ENCODE data around the gene CX3CR1. TPM values are rescaled to one million over a fixed set of nuclear protein-coding genes. Genes with fewer than 3 reads are reported as not detected.

Gene CX3CR1
- total and polyA plus RNA-seq, 10 of the 15 experiments (the other 5 are each of a cell fraction or from before 2014, with no cell fraction given): 0.05 to 0.53 (median 0.15) TPM

GRCh38 chr3:39327746-39328349 lies 48.0 kb upstream of the CX3CR1 start (continued):
- peak in 1 of 2 experiments; percentile 63; a peak in 2 of 4 replicates for TF ChIP-seq EP300 (IDR thresholded peaks at IDR 0.05; ENCODE audit: borderline replicate concordance in 1 of 2, control insufficient read depth in 1 of 2, low read depth in 2 of 2, low read length in 2 of 2)
- peak; percentile 9; the same call in 1 of the 2 replicates for TF ChIP-seq DPF2 (IDR thresholded peaks at IDR 0.05)
- TF ChIP-seq BCL11A (IDR thresholded peaks at IDR 0.05; ENCODE audit: low read depth, low read length): peak; percentile 35; the same call in 1 of the 2 replicates
- no peak for TF ChIP-seq FOS (IDR thresholded peaks at IDR 0.05; ENCODE audit: borderline replicate concordance, extremely low read depth, insufficient read length)
- TF ChIP-seq SPI1 (IDR thresholded peaks at IDR 0.05; ENCODE audit: borderline replicate concordance, insufficient read depth, low read depth, low read length): peak; percentile 32; the same call in 1 of the 2 replicates
- peak; percentile 81 for TF ChIP-seq ZNF687 (IDR thresholded peaks at IDR 0.05)
- TF ChIP-seq CREM (IDR thresholded peaks at IDR 0.05; ENCODE audit: low read depth): peak; percentile 54
- peak; percentile 35 to 61; a peak in 2 of 4 replicates for TF ChIP-seq IKZF2 (IDR thresholded peaks at IDR 0.05)
- TF ChIP-seq POU2F2 (IDR thresholded peaks at IDR 0.05; ENCODE audit: borderline replicate concordance, low read depth, low read length): no peak
- peak; percentile 86 for TF ChIP-seq MEF2B (IDR thresholded peaks at IDR 0.05; ENCODE audit: partially characterized antibody, poor library complexity, severe bottlenecking)
- 0 out of 2 replicates have a peak, but pooled peaks have one; percentile 39 for TF ChIP-seq CREB1 (IDR thresholded peaks at IDR 0.05; ENCODE audit: low read depth)
- TF ChIP-seq WRNIP1 (IDR thresholded peaks at IDR 0.05; ENCODE audit: borderline replicate concordance, low read depth, low read length): no peak
- TF ChIP-seq JUNB (IDR thresholded peaks at IDR 0.05): peak; percentile 88
- TF ChIP-seq, protein P1, sequence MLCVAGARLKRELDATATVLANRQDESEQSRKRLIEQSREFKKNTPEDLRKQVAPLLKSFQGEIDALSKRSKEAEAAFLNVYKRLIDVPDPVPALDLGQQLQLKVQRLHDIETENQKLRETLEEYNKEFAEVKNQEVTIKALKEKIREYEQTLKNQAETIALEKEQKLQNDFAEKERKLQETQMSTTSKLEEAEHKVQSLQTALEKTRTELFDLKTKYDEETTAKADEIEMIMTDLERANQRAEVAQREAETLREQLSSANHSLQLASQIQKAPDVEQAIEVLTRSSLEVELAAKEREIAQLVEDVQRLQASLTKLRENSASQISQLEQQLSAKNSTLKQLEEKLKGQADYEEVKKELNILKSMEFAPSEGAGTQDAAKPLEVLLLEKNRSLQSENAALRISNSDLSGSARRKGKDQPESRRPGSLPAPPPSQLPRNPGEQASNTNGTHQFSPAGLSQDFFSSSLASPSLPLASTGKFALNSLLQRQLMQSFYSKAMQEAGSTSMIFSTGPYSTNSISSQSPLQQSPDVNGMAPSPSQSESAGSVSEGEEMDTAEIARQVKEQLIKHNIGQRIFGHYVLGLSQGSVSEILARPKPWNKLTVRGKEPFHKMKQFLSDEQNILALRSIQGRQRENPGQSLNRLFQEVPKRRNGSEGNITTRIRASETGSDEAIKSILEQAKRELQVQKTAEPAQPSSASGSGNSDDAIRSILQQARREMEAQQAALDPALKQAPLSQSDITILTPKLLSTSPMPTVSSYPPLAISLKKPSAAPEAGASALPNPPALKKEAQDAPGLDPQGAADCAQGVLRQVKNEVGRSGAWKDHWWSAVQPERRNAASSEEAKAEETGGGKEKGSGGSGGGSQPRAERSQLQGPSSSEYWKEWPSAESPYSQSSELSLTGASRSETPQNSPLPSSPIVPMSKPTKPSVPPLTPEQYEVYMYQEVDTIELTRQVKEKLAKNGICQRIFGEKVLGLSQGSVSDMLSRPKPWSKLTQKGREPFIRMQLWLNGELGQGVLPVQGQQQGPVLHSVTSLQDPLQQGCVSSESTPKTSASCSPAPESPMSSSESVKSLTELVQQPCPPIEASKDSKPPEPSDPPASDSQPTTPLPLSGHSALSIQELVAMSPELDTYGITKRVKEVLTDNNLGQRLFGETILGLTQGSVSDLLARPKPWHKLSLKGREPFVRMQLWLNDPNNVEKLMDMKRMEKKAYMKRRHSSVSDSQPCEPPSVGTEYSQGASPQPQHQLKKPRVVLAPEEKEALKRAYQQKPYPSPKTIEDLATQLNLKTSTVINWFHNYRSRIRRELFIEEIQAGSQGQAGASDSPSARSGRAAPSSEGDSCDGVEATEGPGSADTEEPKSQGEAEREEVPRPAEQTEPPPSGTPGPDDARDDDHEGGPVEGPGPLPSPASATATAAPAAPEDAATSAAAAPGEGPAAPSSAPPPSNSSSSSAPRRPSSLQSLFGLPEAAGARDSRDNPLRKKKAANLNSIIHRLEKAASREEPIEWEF (IDR thresholded peaks at IDR 0.05; ENCODE audit: insufficient replicate concordance, low read depth, low read length): peak; percentile 79
- no peak for TF ChIP-seq PML (IDR thresholded peaks at IDR 0.05; ENCODE audit: low read length)
- TF ChIP-seq GATAD2B (conservative IDR thresholded peaks at IDR 0.05; ENCODE audit: low read depth): peak; percentile 49; the same call in 1 of the 2 replicates
- no peak for TF ChIP-seq EZH2 (IDR thresholded peaks at IDR 0.05; ENCODE audit: borderline replicate concordance, control insufficient read depth, low read depth, low read length)
- TF ChIP-seq NBN (IDR thresholded peaks at IDR 0.05): no peak
- TF ChIP-seq SKIL (IDR thresholded peaks at IDR 0.05; ENCODE audit: low read depth, poor library complexity, severe bottlenecking): no peak
